IMR-90 (cell line): ENCODE results near the gene C19orf73. TPM values are rescaled to one million over a fixed set of nuclear protein-coding genes. Genes with fewer than 3 reads are reported as not detected.

Experiments used
- ATAC-seq: fragments of 200-7000 bp; cut with Tn5 transposase; 2 replicates; pipeline ENCODE4 v1.9.1; 2020; ENCODE audit warnings: low read depth, mild to moderate bottlenecking, moderate library complexity
- BruUV-seq: library from RNA; stranded (reverse); fragments of 400-500 nt; replicated peaks from 2 replicates; lab custom pipeline; 2021; lab: Mats Ljungman, UMichigan
- CTCF ChIA-PET: fragments of 300-600 bp; formaldehyde crosslinking; extraction: SDS; loops from one replicate; lab custom pipeline; 2021; ENCODE audit warnings: antibody characterized with exemption; lab: Yijun Ruan, JAX
- POLR2A ChIA-PET: fragments of 300-600 bp; sonication (Branson Sonifier 250); formaldehyde crosslinking; loops from one replicate; lab custom pipeline; 2022; ENCODE audit warnings: antibody characterized with exemption; ENCODE audit not compliant: unreplicated experiment; lab: Charles Lee
- DNase-seq: peaks from one replicate; pipeline ENCODE4 v3.0.0; 2013
- H2AFZ ChIP-seq: replicated peaks from 2 replicates; pipeline ENCODE3; 2013; ENCODE audit warnings: low read length, mild to moderate bottlenecking; ENCODE audit not compliant: poor library complexity
- H2AK5ac ChIP-seq: 2 replicates; pipeline ENCODE4 v1.6.1; 2013; ENCODE audit warnings: low read depth, low read length, inconsistent platforms
- H2AK9ac ChIP-seq: replicated peaks from 2 replicates; pipeline ENCODE3; 2013; ENCODE audit warnings: mild to moderate bottlenecking, low read depth, low read length, moderate library complexity; ENCODE audit not compliant: poor library complexity
- H2BK120ac ChIP-seq: 2 replicates; pipeline ENCODE4 v1.6.1; 2013; ENCODE audit warnings: low read depth, low read length, inconsistent platforms
- H2BK15ac ChIP-seq: 3 replicates; pipeline ENCODE4 v1.6.1; 2013; ENCODE audit warnings: low read depth, low read length, inconsistent platforms
- H2BK20ac ChIP-seq: 2 replicates; pipeline ENCODE4 v1.6.1; 2013; ENCODE audit warnings: low read depth, mild to moderate bottlenecking, inconsistent platforms, low read length, moderate library complexity
- H2BK5ac ChIP-seq: 2 replicates; pipeline ENCODE4 v1.6.1; 2013; ENCODE audit warnings: mild to moderate bottlenecking, low read depth, low read length, inconsistent platforms; ENCODE audit not compliant: poor library complexity, severe bottlenecking
- H3K14ac ChIP-seq: replicated peaks from 2 replicates; pipeline ENCODE4 v1.6.1; 2013; ENCODE audit warnings: low read depth, low read length, inconsistent platforms
- H3K18ac ChIP-seq: 2 replicates; pipeline ENCODE4 v1.6.1; 2013; ENCODE audit warnings: low read depth, low read length, control low read depth
- H3K23ac ChIP-seq: 2 replicates; pipeline ENCODE4 v1.6.1; 2013; ENCODE audit warnings: low read depth, low read length, inconsistent platforms
- H3K27ac ChIP-seq: 2 replicates; pipeline ENCODE4 v1.5.1; 2013; ENCODE audit warnings: mild to moderate bottlenecking, control low read depth, low read length; ENCODE audit not compliant: insufficient read depth
- H3K27me3 ChIP-seq: 2 replicates; pipeline ENCODE4 v1.6.1; 2013; ENCODE audit warnings: low read length; ENCODE audit not compliant: control insufficient read depth, insufficient read depth
- H3K36me3 ChIP-seq: 2 replicates; pipeline ENCODE4 v1.6.1; 2013; ENCODE audit warnings: low read length, mixed read lengths; ENCODE audit not compliant: control insufficient read depth, insufficient read depth
- H3K4ac ChIP-seq: 2 replicates; pipeline ENCODE4 v1.6.1; 2013; ENCODE audit warnings: low read depth, low read length, inconsistent platforms
- H3K4me1 ChIP-seq: 2 replicates; pipeline ENCODE4 v1.6.1; 2013; ENCODE audit warnings: low read length, mixed read lengths; ENCODE audit not compliant: control insufficient read depth, insufficient read depth
- H3K4me2 ChIP-seq: 2 replicates; pipeline ENCODE4 v1.6.1; 2013; ENCODE audit warnings: low read depth, mild to moderate bottlenecking, control low read depth, low read length, moderate library complexity
- H3K4me3 ChIP-seq: 2 replicates; pipeline ENCODE4 v1.5.1; 2013; ENCODE audit warnings: low read depth, mild to moderate bottlenecking, control low read depth, low read length, moderate library complexity; ENCODE audit not compliant: insufficient read depth
- H3K56ac ChIP-seq: 2 replicates; pipeline ENCODE4 v1.6.1; 2013; ENCODE audit warnings: low read length, inconsistent platforms; ENCODE audit not compliant: insufficient read depth; ENCODE audit errors: extremely low read depth
- H3K79me1 ChIP-seq, 2 experiments: 2 replicates each; pipeline ENCODE4 v1.6.1; 2013; ENCODE audit warnings: low read length in 2 of 2, inconsistent platforms in 1 of 2, low read depth in 1 of 2
- H3K9ac ChIP-seq: 2 replicates; pipeline ENCODE4 v1.6.1; 2013; ENCODE audit warnings: low read depth, low read length, control low read depth
- H3K9me1 ChIP-seq: 2 replicates; pipeline ENCODE4 v1.6.1; 2013; ENCODE audit warnings: low read length, inconsistent platforms; ENCODE audit not compliant: insufficient read depth
- H3K9me3 ChIP-seq: 2 replicates; pipeline ENCODE4 v1.6.1; 2013; ENCODE audit warnings: low read length; ENCODE audit not compliant: control insufficient read depth, insufficient read depth
- H4K20me1 ChIP-seq: 2 replicates; pipeline ENCODE4 v1.6.1; 2013; ENCODE audit warnings: low read length, inconsistent platforms; ENCODE audit not compliant: insufficient read depth
- H4K5ac ChIP-seq: 2 replicates; pipeline ENCODE4 v1.6.1; 2013; ENCODE audit warnings: mild to moderate bottlenecking, low read depth, low read length, control low read depth
- H4K8ac ChIP-seq, 2 experiments: 2 replicates each; pipeline ENCODE4 v1.6.1; 2013; ENCODE audit warnings: low read depth in 2 of 2, low read length in 2 of 2, control low read depth in 1 of 2, inconsistent platforms in 1 of 2
- H4K91ac ChIP-seq: 2 replicates; pipeline ENCODE4 v1.6.1; 2013; ENCODE audit warnings: low read depth, low read length, inconsistent platforms; ENCODE audit not compliant: insufficient read depth
- BHLHE40 ChIP-seq: fragments of 150-350 bp; IDR thresholded peaks from 2 replicates; pipeline ENCODE4 v1.6.1; 2016; ENCODE audit warnings: mild to moderate bottlenecking, low read depth, low read length
- CEBPB ChIP-seq: IDR thresholded peaks from 2 replicates; pipeline ENCODE4 v1.6.1; 2012; ENCODE audit warnings: low read depth, low read length, improper control_type of control experiment
- CHD1 ChIP-seq: IDR thresholded peaks from 2 replicates; pipeline ENCODE4 v1.6.1; 2012; ENCODE audit warnings: low read depth, low read length, improper control_type of control experiment
- FOS ChIP-seq: fragments of 150-350 bp; IDR thresholded peaks from 2 replicates; pipeline ENCODE4 v1.6.1; 2016; ENCODE audit warnings: low read depth, low read length
- MAFK ChIP-seq: IDR thresholded peaks from 2 replicates; pipeline ENCODE4 v1.6.1; 2012; ENCODE audit warnings: low read depth, low read length, improper control_type of control experiment
- MAZ ChIP-seq: IDR thresholded peaks from 2 replicates; pipeline ENCODE4 v1.6.1; 2012; ENCODE audit warnings: low read depth, mild to moderate bottlenecking, low read length, improper control_type of control experiment, moderate library complexity, borderline replicate concordance
- MXI1 ChIP-seq: IDR thresholded peaks from 2 replicates; pipeline ENCODE4 v1.6.1; 2012; ENCODE audit warnings: low read depth, mild to moderate bottlenecking, low read length, moderate library complexity, borderline replicate concordance
- NFE2L2 ChIP-seq: fragments of 150-350 bp; IDR thresholded peaks from 2 replicates; pipeline ENCODE4 v1.6.1; 2016; ENCODE audit warnings: low read depth, mild to moderate bottlenecking, low read length
- POLR2A ChIP-seq: IDR thresholded peaks from 2 replicates; pipeline ENCODE4 v1.6.1; 2012; ENCODE audit warnings: mild to moderate bottlenecking, low read depth, low read length
- RAD21 ChIP-seq: IDR thresholded peaks from 2 replicates; pipeline ENCODE4 v1.6.1; 2012; ENCODE audit warnings: low read length, improper control_type of control experiment
- RCOR1 ChIP-seq: IDR thresholded peaks from 2 replicates; pipeline ENCODE4 v1.6.1; 2012; ENCODE audit warnings: mild to moderate bottlenecking, low read length, improper control_type of control experiment; ENCODE audit not compliant: insufficient replicate concordance
- RFX5 ChIP-seq: IDR thresholded peaks from 2 replicates; pipeline ENCODE4 v1.8.0; 2012; ENCODE audit warnings: low read depth, mild to moderate bottlenecking, low read length, moderate library complexity
- WGBS, 2 experiments: methylation state at CpG; one replicate each; pipeline versions ENCODE4 v1.1.5 to v1.1.7; 2013; ENCODE audit warnings: missing lambda C conversion rate in 2 of 2; ENCODE audit not compliant: insufficient read length in 1 of 2; ENCODE audit errors: extremely low coverage in 2 of 2; 5-methylcytosine and 5-hydroxymethylcytosine counted together
- dilution Hi-C: fragments of 300-500 bp; cut with HindIII; formaldehyde crosslinking; loops from one replicate; pipeline ENCODE4 v1.14.3; 2018; ENCODE audit warnings: low sequenced_read_pairs; ENCODE audit not compliant: unreplicated experiment
- in situ Hi-C: fragments of 300-500 bp; cut with MboI; formaldehyde crosslinking; loops from 3 replicates; pipeline ENCODE4 v1.14.3; 2019; ENCODE audit warnings: low sequenced_read_pairs, inconsistent platforms, mixed read lengths
- intact Hi-C: fragments of 100-400 bp; cut with micrococcal nuclease; formaldehyde crosslinking; loops from 2 replicates; pipeline ENCODE4 v1.10.0; 2022
- polyA plus RNA-seq, 3 experiments: library from polyadenylated mRNA; depleted of rRNA; stranded (reverse); fragments of >200 nt; gene quantifications; 2 replicates each; pipeline ENCODE4 v1.2.3, GENCODE V29; 2012; ENCODE audit warnings: low replicate concordance in 1 of 3
- total RNA-seq: library from RNA; depleted of rRNA; stranded (reverse); fragments of >200 nt; gene quantifications from 2 replicates; pipeline ENCODE4 v1.2.3, GENCODE V29; 2012
- TF ChIP-seq, protein P1 (sequence below): fragments of 150-350 bp; IDR thresholded peaks from 2 replicates; pipeline ENCODE4 v1.6.1; 2017; ENCODE audit warnings: mild to moderate bottlenecking, antibody characterized with exemption, low read length, low read depth
- TF ChIP-seq, protein P2 (sequence below): fragments of 150-350 bp; IDR thresholded peaks from 2 replicates; pipeline ENCODE4 v1.6.1; 2016; ENCODE audit warnings: low read depth, mild to moderate bottlenecking, low read length, moderate library complexity, borderline replicate concordance
- TF ChIP-seq, protein P3 (sequence below): conservative IDR thresholded peaks from 2 replicates; pipeline ENCODE4 v1.5.1; 2012; ENCODE audit warnings: mild to moderate bottlenecking, low read depth, low read length, improper control_type of control experiment

The C19orf73 gene
- total and polyA plus RNA-seq, 2 of the 4 experiments (the other 2 are of a cell fraction) = 1.2 TPM; not detected in 1

DNA sequence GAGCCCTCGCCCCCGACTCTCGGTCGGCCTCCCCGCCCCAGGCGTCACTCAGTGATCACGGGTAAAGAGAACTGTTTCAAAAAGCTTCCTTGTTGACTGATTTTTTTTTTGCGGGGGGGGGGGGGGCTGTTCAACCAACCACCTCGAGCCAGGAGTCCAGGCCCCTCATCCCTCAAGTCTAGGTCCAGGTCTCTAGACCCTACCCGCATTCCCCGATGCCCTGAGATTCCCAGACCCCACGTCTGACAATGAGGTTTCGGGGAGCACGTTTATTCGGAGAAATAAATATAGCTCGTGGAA, 32.0 kb upstream of the C19orf73 start:
- no peak overlapping the region; the same call in 1 of the 2 replicates for H3K23ac ChIP-seq
- peak overlapping the region; percentile 91 for H3K4me2 ChIP-seq
- peak overlapping the region; percentile 53 for H3K4me3 ChIP-seq
- H2AK9ac ChIP-seq = peak overlapping the region; percentile 79
- H3K36me3 ChIP-seq = no peaks in the 10 kb centered on the region
- DNase-seq = no peak
- no peak overlapping the region for H4K5ac ChIP-seq
- no peak for ATAC-seq
- no peaks in the 10 kb centered on the region for H4K20me1 ChIP-seq
- H2BK20ac ChIP-seq = no peak overlapping the region
- H2BK5ac ChIP-seq = no peak overlapping the region
- no peaks in the 10 kb centered on the region for H3K9me1 ChIP-seq
- no peak overlapping the region; the same call in 1 of the 2 replicates for H3K27ac ChIP-seq
- WGBS, 2 experiments = no CpG with 5 or more reads among the region's 16 CpGs
- H3K27me3 ChIP-seq = peaks cover 4% of the 10 kb centered on the region; the same call in 1 of the 2 replicates
- H3K79me1 ChIP-seq = 0 out of 4 replicates have a peak, but pooled peaks cover 0 to 7% of the 10 kb centered on the region in 2 experiments
- peak overlapping the region; percentile 69 for H3K4ac ChIP-seq
- H3K18ac ChIP-seq = no peak overlapping the region
- POLR2A ChIA-PET = no interaction called here
- no peaks in the 10 kb centered on the region for H3K9me3 ChIP-seq
- H3K14ac ChIP-seq = no peak overlapping the region
- BruUV-seq = no TSS peak
- H4K91ac ChIP-seq = no peak overlapping the region
- TF ChIP-seq MXI1 (no peak), MAZ (no peak), MAFK (no peak), RFX5 (no peak), POLR2A (no peak), BHLHE40 (no peak), NFE2L2 (no peak), RCOR1 (no peak), FOS (no peak), CEBPB (no peak), CHD1 (no peak), RAD21 (no peak)
- TF ChIP-seq, protein P1, sequence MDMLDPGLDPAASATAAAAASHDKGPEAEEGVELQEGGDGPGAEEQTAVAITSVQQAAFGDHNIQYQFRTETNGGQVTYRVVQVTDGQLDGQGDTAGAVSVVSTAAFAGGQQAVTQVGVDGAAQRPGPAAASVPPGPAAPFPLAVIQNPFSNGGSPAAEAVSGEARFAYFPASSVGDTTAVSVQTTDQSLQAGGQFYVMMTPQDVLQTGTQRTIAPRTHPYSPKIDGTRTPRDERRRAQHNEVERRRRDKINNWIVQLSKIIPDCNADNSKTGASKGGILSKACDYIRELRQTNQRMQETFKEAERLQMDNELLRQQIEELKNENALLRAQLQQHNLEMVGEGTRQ = no peak
- TF ChIP-seq, protein P2, sequence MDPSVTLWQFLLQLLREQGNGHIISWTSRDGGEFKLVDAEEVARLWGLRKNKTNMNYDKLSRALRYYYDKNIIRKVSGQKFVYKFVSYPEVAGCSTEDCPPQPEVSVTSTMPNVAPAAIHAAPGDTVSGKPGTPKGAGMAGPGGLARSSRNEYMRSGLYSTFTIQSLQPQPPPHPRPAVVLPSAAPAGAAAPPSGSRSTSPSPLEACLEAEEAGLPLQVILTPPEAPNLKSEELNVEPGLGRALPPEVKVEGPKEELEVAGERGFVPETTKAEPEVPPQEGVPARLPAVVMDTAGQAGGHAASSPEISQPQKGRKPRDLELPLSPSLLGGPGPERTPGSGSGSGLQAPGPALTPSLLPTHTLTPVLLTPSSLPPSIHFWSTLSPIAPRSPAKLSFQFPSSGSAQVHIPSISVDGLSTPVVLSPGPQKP = no peak
- TF ChIP-seq, protein P3, sequence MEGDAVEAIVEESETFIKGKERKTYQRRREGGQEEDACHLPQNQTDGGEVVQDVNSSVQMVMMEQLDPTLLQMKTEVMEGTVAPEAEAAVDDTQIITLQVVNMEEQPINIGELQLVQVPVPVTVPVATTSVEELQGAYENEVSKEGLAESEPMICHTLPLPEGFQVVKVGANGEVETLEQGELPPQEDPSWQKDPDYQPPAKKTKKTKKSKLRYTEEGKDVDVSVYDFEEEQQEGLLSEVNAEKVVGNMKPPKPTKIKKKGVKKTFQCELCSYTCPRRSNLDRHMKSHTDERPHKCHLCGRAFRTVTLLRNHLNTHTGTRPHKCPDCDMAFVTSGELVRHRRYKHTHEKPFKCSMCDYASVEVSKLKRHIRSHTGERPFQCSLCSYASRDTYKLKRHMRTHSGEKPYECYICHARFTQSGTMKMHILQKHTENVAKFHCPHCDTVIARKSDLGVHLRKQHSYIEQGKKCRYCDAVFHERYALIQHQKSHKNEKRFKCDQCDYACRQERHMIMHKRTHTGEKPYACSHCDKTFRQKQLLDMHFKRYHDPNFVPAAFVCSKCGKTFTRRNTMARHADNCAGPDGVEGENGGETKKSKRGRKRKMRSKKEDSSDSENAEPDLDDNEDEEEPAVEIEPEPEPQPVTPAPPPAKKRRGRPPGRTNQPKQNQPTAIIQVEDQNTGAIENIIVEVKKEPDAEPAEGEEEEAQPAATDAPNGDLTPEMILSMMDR = no peak
- no peak overlapping the region for H2BK15ac ChIP-seq
- in situ Hi-C loops = no loop called here
- CTCF ChIA-PET = no interaction called here
- H2AFZ ChIP-seq = peak overlapping the region; percentile 98
- peak overlapping the region; percentile 53 for H3K9ac ChIP-seq
- dilution Hi-C loops = no loop called here
- H2BK120ac ChIP-seq = no peak overlapping the region
- peaks cover 8% of the 10 kb centered on the region for H3K4me1 ChIP-seq
- intact Hi-C loops = no loop called here
- H3K56ac ChIP-seq = no peak overlapping the region
- peak overlapping the region in 1 of 2 experiments; percentile 70; a peak in 1 of 4 replicates for H4K8ac ChIP-seq
- 0 out of 2 replicates have a peak overlapping the region, but pooled peaks have one; percentile 24 for H2AK5ac ChIP-seq
